A549 treated with AZD9567 at 1 μM for 4 hours (cell line): ENCODE results near the gene CSAD. TPM values are rescaled to one million over a fixed set of nuclear protein-coding genes. Genes with fewer than 3 reads are reported as not detected.

Experiments
- total RNA-seq: library from RNA; stranded (reverse); fragments of 200-300 nt; extraction: Qiagen RNA extraction; gene quantifications from 5 replicates; pipeline ENCODE4 v1.2.3, GENCODE V29; 2022; ENCODE audit not compliant: insufficient read depth

The CSAD gene
- 3.9 to 7.6 TPM (median 6.5 TPM) in 5 replicates for total RNA-seq

DNA sequence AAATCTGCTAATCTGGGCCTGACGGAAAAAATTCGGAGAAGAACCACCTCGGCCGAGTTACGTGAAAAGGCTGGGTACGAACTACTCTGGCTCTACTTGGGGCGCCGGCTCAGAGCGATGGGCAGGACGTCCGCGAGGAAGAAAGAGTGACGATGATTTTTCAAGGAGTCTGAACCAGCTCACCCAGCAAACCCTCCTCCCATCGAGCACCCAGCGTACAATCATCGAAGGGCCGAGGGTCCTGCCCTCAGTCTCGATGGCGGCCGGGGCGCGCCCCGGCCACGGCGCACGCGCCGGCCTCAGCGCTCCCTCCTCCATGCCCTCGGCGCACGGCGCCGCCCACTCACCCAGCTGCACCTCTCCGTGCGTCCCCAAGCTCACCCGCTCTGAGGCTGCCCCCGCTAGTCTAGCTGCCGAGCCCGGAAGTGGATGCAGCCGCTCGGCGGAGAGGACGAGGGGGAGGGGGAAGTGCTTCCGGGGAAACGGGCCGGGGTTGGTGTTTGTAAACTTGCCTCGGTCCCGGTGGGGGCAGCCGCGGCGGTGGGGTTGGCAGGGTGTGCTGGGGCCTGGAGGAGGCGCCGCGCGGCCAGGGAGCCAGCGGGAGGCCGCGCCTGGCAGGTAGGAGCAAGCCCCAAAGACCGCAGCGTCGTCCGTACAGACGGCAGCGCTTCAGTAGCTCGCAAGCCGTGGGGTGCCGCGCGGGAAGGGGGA, at the start of gene CSAD, which contains the start of gene ZNF740:
CSAD (minus strand) TSS at position 706 of the 711 bp plus-strand sequence. CDS start 7,455 bp downstream, outside the sequence.
ZNF740 (plus strand) TSS at position 503 of the 711 bp plus-strand sequence. CDS start 1,262 bp downstream, outside the sequence.

GRCh38 chr12:53207042-53207441, 26.3 kb upstream of the CSAD start, which contains the start of gene ITGB7:
ITGB7 (minus strand) TSS chr12:53207251; CDS start chr12:53200443, 6,808 bp downstream.

Other genes with a start within 250 kb of the CSAD start
- gene KRT18, start 231.8 kb downstream of the CSAD start, total RNA-seq: 2,648 to 3,325 TPM (median 3,183 TPM) in 5 replicates
- 223 to 321 TPM (median 255 TPM) in 5 replicates for gene EIF4B, start 174.5 kb downstream of the CSAD start, total RNA-seq
- 18.5 to 49.7 TPM (median 42.3 TPM) in 5 replicates for gene TNS2, start 130.9 kb downstream of the CSAD start, total RNA-seq
- 36.1 to 38.5 TPM (median 36.8 TPM) in 5 replicates for gene SPRYD3, start 101.5 kb downstream of the CSAD start, total RNA-seq
- 134 to 246 TPM (median 225 TPM) in 5 replicates for gene IGFBP6, start 83.3 kb downstream of the CSAD start, total RNA-seq
- gene SOAT2, start 77.4 kb downstream of the CSAD start, total RNA-seq: 0.12 to 0.21 TPM (median 0.17 TPM) in 4 of 5 replicates, not detected in the other
- gene ZNF740, start 203 bp downstream of the CSAD start, total RNA-seq: 9.3 to 16.7 TPM (median 14.9 TPM) in 5 replicates
- 0.24 to 0.51 TPM (median 0.38 TPM) in 4 of 5 replicates, not detected in the other for gene ITGB7, start 26.3 kb upstream of the CSAD start, total RNA-seq
- 18.2 to 24.2 TPM (median 21.9 TPM) in 5 replicates for gene RARG, start 51.3 kb upstream of the CSAD start, total RNA-seq
- 16.5 to 20.8 TPM (median 19.4 TPM) in 5 replicates for gene ESPL1, start 87.4 kb upstream of the CSAD start, total RNA-seq
- 462 to 512 TPM (median 505 TPM) in 5 replicates for gene PFDN5, start 114.6 kb upstream of the CSAD start, total RNA-seq
- 85.7 to 101 TPM (median 88.3 TPM) in 5 replicates for gene MYG1, start 118.8 kb upstream of the CSAD start, total RNA-seq
- gene AAAS, start 140.7 kb upstream of the CSAD start, total RNA-seq: 78.3 to 97.9 TPM (median 80.5 TPM) in 5 replicates
- gene SP7, start 155.4 kb upstream of the CSAD start, total RNA-seq: 0.03 TPM in 2 of 5 replicates, not detected in the others
- 18.7 to 23.4 TPM (median 21.2 TPM) in 5 replicates for gene SP1, start 199.3 kb upstream of the CSAD start, total RNA-seq
- 0.82 to 1.2 TPM (median 0.97 TPM) in 4 of 5 replicates, not detected in the other for gene AMHR2, start 242.9 kb upstream of the CSAD start, total RNA-seq